OCI-LY3 (cell line): Measurements from ENCODE around the gene CCDC6.

Experiments used
- CTCF ChIP-seq: fragments of 200-600, 300-600 bp; sonication (generic); IDR thresholded peaks from 2 replicates; pipeline ENCODE4 v1.5.1; 2014; ENCODE audit warnings: antibody characterized with exemption, low read length, low read depth
- EZH2phosphoT487 ChIP-seq: fragments of 200-600 bp; shearing (Covaris generic); IDR thresholded peaks from 2 replicates; pipeline ENCODE4 v1.6.1; 2018; ENCODE audit warnings: antibody characterized with exemption, mixed run types, low read depth

- TF ChIP-seq CTCF (no peak), EZH2phosphoT487 (no peak)
These were observed 59.0 kb downstream of the CCDC6 start for GRCh38 chr10:59847326-59847725.
